Kidney (tissue), 22 donors: ENCODE measurements around the gene TCF15. TPM values are rescaled to one million over a fixed set of nuclear protein-coding genes. Genes with fewer than 3 reads are reported as not detected.

ENCODE experiments used
- DNase-seq, 5 donors: peaks; one replicate each; pipeline ENCODE4 v3.0.0-alpha.2; 2013 to 2020
- FAIRE-seq: peaks from 2 replicates; lab custom pipeline; 2012; peaks lifted over from hg19 to GRCh38; lab: Jason Lieb, UNC
- H3K27ac ChIP-seq, 2 donors: one replicate each; pipeline ENCODE4 v1.7.0; 2013; ENCODE audit warnings: low read depth in 2 of 2, low read length in 2 of 2, inconsistent platforms in 1 of 2
- H3K27me3 ChIP-seq: one replicate; pipeline ENCODE4 v1.7.1; 2013; ENCODE audit warnings: low read length, inconsistent platforms; ENCODE audit not compliant: control insufficient read depth, insufficient read depth
- H3K36me3 ChIP-seq, 3 donors: one replicate each; pipeline versions ENCODE4 v1.7.0 to v1.7.1; 2013; ENCODE audit warnings: low read length in 3 of 3, control low read depth in 1 of 3, inconsistent platforms in 1 of 3; ENCODE audit not compliant: insufficient read depth in 3 of 3, control insufficient read depth in 2 of 3
- H3K4me1 ChIP-seq, 3 donors: one replicate each; pipeline versions ENCODE4 v1.7.0 to v1.7.1; 2013; ENCODE audit warnings: low read length in 3 of 3, inconsistent platforms in 1 of 3, low read depth in 1 of 3; ENCODE audit not compliant: control insufficient read depth in 2 of 3, insufficient read depth in 2 of 3
- H3K4me3 ChIP-seq, 3 donors: one replicate each; pipeline versions ENCODE4 v1.7.0 to v1.8.1; 2013; ENCODE audit warnings: low read length in 3 of 3, control low read depth in 1 of 3, inconsistent platforms in 1 of 3
- H3K9ac ChIP-seq, 3 donors: one replicate each; pipeline versions ENCODE4 v1.7.0 to v1.7.1; 2013; ENCODE audit warnings: low read length in 3 of 3, control low read depth in 1 of 3, inconsistent platforms in 1 of 3
- H3K9me3 ChIP-seq, 3 donors: one replicate each; pipeline versions ENCODE4 v1.7.0 to v1.7.1; 2013; ENCODE audit warnings: low read length in 3 of 3, control low read depth in 1 of 3, inconsistent platforms in 1 of 3; ENCODE audit not compliant: control insufficient read depth in 2 of 3, insufficient read depth in 1 of 3
- intact Hi-C: fragments of 100-400 bp; cut with DNase I; formaldehyde crosslinking; loops from one replicate; pipeline ENCODE4 v1.11.1; 2022
- long read RNA-seq, 10 donors: library from polyadenylated mRNA in 1 of 10; unstranded in 1 of 10; transcript quantifications; one replicate each; pipeline ENCODE4 v2.0.0 and lab custom pipeline, GENCODE V29; 2021 to 2026
- polyA plus RNA-seq: library from polyadenylated mRNA; stranded (reverse); fragments of 350-450 nt; fragmentation: Illumina TruSeq; extraction: RNeasy Lipid Tissue Mini Kit (QIAGEN cat#74804); gene quantifications from one replicate; pipeline ENCODE4 v1.2.3, GENCODE V29; 2014; ENCODE audit warnings: low read depth, low replicate concordance; ENCODE audit not compliant: insufficient read depth
- total RNA-seq: library from RNA; stranded (reverse); fragmentation: NEBNext Ultra II Directional; extraction: Animal tissue kit (Norgen Biotek cat#: 25700); gene quantifications from one replicate; pipeline ENCODE4 v1.2.1, GENCODE V29; 2021
- TF ChIP-seq, protein P1 (sequence below): IDR thresholded peaks from 3 replicates; pipeline ENCODE4 v1.5.1; 2012; ENCODE audit warnings: mild to moderate bottlenecking, moderate library complexity, borderline replicate concordance; ENCODE audit not compliant: insufficient read depth; ENCODE audit errors: extremely low read depth
- donor health status: control.
- donor health status: control.
- donor health status: control.
- donor health status: control.
- donor health status: control.
- donor health status: DM: yes; HTN: yes; CAD: no.
- donor health status: Normal renal cell carcinoma (clear cell type).

TCF15 gene
- total RNA-seq (0.63 TPM), polyA plus RNA-seq (1.6 TPM)
- long read RNA-seq, donor 1 = 0 reads
- long read RNA-seq, donor 2, transcript TCF15-201 (2 exons, 1,555 nt) = major isoform, 5 of 5 reads
- long read RNA-seq, donor 2, partial matches to known transcripts = 0 of 5 reads
- long read RNA-seq, donor 2, other reads (novel, unspliced or antisense) = 0 of 5 reads
- long read RNA-seq, donor 3, partial matches to known transcripts = 0 of 2 reads
- long read RNA-seq, donor 3, other reads (novel, unspliced or antisense) = 0 of 2 reads
- long read RNA-seq, donor 4, partial matches to known transcripts = 0 of 3 reads
- long read RNA-seq, donor 4, other reads (novel, unspliced or antisense) = 0 of 3 reads
- long read RNA-seq, donor 5, partial matches to known transcripts = 0 of 1 reads
- long read RNA-seq, donor 5, other reads (novel, unspliced or antisense) = 0 of 1 reads
- long read RNA-seq, donor 6, partial matches to known transcripts = 0 of 3 reads
- long read RNA-seq, donor 6, other reads (novel, unspliced or antisense) = 0 of 3 reads
- long read RNA-seq, donor 7, partial matches to known transcripts = 0 of 4 reads
- long read RNA-seq, donor 7, other reads (novel, unspliced or antisense) = 1 of 4 reads
- long read RNA-seq, donor 8, transcript TCF15-201 (2 exons, 1,555 nt) = major isoform, 9 of 9 reads
- long read RNA-seq, donor 8, partial matches to known transcripts = 0 of 9 reads
- long read RNA-seq, donor 8, other reads (novel, unspliced or antisense) = 0 of 9 reads
- long read RNA-seq, donor 9, partial matches to known transcripts = 0 of 3 reads
- long read RNA-seq, donor 9, other reads (novel, unspliced or antisense) = 0 of 3 reads
- long read RNA-seq, donor 10, transcript TCF15-201 (2 exons, 1,555 nt) = major isoform, 5 of 5 reads
- long read RNA-seq, donor 10, partial matches to known transcripts = 0 of 5 reads
- long read RNA-seq, donor 10, other reads (novel, unspliced or antisense) = 0 of 5 reads

- intact Hi-C loops = no loop called here
- DNase-seq (peak in 4 of 5 donors; percentile 67 to 91 (median 73)), FAIRE-seq (no peak)
- H3K27me3 ChIP-seq = peaks cover 3% of the 10 kb centered on the region
- H3K9ac ChIP-seq = no peak within 1 kb of the TSS
- H3K27ac ChIP-seq = no peak within 1 kb of the TSS
- TF ChIP-seq, protein P1, sequence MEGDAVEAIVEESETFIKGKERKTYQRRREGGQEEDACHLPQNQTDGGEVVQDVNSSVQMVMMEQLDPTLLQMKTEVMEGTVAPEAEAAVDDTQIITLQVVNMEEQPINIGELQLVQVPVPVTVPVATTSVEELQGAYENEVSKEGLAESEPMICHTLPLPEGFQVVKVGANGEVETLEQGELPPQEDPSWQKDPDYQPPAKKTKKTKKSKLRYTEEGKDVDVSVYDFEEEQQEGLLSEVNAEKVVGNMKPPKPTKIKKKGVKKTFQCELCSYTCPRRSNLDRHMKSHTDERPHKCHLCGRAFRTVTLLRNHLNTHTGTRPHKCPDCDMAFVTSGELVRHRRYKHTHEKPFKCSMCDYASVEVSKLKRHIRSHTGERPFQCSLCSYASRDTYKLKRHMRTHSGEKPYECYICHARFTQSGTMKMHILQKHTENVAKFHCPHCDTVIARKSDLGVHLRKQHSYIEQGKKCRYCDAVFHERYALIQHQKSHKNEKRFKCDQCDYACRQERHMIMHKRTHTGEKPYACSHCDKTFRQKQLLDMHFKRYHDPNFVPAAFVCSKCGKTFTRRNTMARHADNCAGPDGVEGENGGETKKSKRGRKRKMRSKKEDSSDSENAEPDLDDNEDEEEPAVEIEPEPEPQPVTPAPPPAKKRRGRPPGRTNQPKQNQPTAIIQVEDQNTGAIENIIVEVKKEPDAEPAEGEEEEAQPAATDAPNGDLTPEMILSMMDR = no peak
- no peaks in the 10 kb centered on the region for H3K36me3 ChIP-seq
- H3K9me3 ChIP-seq = no peaks in the 10 kb centered on the region
- peaks cover 0 to 4% (median 0%) of the 10 kb centered on the region in 3 donors for H3K4me1 ChIP-seq
- no peak within 1 kb of the TSS for H3K4me3 ChIP-seq
Measured at GRCh38 chr20:610130-611046, at the start of gene TCF15. Gene TCF15, minus strand, starts transcription at chr20:610309. Its CDS starts 72 bp downstream, at chr20:610237.

DNA sequence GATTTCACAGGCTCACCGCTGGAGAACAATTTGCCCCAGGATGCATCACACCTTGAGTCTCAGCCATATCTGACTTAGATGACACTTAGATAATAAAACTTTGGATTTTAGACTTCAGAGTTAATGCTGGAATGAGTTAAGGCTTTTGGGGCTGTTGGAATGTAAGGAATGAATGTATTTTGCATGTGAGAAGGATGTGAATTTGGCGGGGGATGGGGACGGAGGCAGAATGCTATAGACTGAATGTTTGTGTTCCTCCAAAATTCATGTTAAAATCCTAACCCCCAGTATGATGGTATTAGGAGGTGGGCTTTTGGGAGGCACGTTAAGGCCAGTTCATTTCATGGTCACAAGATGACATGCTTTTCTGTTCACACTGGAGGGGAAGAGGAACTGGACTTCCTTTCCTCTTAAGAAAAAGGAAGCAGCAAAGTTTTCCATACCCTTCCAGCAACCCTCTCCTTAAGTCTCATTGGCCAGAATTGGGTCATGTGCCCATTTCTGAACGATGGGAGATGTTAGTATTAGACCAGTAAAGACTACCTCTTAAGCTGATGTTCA is 48.7 kb upstream of the TCF15 start:
- Histone ChIP-seq H3K27me3 (peaks cover 14% of the 10 kb centered on the region), H3K36me3 (no peaks in the 10 kb centered on the region), H3K4me1 (peaks cover 0 to 6% (median 4%) of the 10 kb centered on the region in 3 donors), H3K4me3 (no peak overlapping the region), H3K27ac (no peak overlapping the region), H3K9me3 (no peaks in the 10 kb centered on the region), H3K9ac (no peak overlapping the region)
- no peak for DNase-seq
- TF ChIP-seq, protein P1 = no peak
- FAIRE-seq = no peak
- intact Hi-C loops = no loop called here

- DNase-seq = no peak
- intact Hi-C loops = no loop called here
- Histone ChIP-seq H3K4me3 (no peak overlapping the region), H3K27ac (no peak overlapping the region), H3K4me1 (peaks cover 0 to 7% (median 6%) of the 10 kb centered on the region in 3 donors), H3K9ac (no peak overlapping the region), H3K9me3 (no peaks in the 10 kb centered on the region), H3K36me3 (no peaks in the 10 kb centered on the region), H3K27me3 (peaks cover 13% of the 10 kb centered on the region)
- TF ChIP-seq, protein P1 = no peak
- FAIRE-seq = no peak
Measured at GRCh38 chr20:658202-658601, 48.1 kb upstream of the TCF15 start.
